NCI-H748 (cell line): ENCODE data around the gene WASF2.
"Not testable (repeated sequence)": the region's sequence is repeated elsewhere in the genome, so short reads cannot be mapped to it uniquely, and the experiment has no call there.

Source experiments
- DNase-seq: peaks from one replicate; lab custom pipeline; 2025; ENCODE audit not compliant: unreplicated experiment; lab: John Stamatoyannopoulos, UW

WASF2 gene, protein sequence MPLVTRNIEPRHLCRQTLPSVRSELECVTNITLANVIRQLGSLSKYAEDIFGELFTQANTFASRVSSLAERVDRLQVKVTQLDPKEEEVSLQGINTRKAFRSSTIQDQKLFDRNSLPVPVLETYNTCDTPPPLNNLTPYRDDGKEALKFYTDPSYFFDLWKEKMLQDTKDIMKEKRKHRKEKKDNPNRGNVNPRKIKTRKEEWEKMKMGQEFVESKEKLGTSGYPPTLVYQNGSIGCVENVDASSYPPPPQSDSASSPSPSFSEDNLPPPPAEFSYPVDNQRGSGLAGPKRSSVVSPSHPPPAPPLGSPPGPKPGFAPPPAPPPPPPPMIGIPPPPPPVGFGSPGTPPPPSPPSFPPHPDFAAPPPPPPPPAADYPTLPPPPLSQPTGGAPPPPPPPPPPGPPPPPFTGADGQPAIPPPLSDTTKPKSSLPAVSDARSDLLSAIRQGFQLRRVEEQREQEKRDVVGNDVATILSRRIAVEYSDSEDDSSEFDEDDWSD

DNA sequence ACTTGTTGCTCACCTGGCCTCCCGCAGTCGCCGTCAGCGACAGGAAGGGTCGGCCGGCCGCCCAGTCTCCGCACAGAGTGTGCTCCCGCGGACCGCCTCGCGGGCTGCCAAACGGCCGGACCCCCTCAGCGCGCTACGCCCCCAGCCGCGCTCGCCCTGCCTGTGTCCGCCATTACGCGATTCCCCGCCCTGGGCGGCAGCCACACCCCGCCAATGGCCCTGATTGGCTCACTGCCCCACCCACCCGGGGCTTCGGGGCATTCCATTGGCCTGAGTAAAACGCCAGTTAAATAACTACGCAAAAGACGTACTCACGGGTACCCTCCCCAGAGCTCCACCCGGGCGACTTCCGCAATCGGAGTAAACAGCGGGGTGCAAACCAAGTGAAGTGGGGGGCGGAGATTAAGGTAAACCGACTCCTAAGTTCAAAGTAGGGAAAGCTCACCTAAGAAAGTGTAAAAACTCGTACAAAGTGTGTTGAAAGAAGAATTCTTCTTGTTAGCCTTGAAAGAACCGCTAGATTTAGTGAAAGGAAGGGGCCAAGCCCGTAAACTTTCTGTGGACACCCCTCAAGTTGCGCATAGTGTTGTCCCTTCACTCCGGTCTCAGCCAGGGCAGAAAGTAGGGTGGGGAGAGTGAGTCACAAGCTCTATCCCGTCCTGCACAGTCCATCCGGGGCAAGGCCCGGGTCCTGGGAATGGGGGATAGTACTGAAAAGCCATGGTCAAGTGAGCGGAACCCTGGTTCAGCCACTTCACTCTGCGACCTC lies at the start of gene WASF2:
Gene WASF2, minus strand, starts transcription at position 195 of the 769 bp plus-strand sequence. CDS start 61,277 bp downstream, outside the sequence.
- peak; percentile 96 for DNase-seq

DNA sequence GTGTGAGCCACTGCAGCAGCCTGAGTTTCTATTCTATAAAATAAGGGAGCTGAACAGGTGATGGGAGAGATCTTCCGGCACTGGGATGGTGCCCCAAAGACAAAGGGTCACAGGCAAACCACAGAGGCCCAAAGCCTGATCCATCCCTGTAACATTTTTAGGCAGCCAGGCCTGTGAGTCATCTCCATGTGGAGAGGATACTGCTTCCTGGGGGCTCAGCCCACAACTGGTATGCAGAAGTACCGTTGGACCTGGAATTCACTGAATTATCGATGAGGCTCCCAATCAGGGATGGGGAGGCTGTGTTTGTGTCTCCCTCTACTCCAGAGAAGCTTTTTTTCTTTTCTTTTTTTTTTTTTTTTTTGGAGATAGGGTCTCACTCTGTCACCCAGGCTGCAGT lies 48.8 kb upstream of the WASF2 start:
- DNase-seq, result no peak

DNA sequence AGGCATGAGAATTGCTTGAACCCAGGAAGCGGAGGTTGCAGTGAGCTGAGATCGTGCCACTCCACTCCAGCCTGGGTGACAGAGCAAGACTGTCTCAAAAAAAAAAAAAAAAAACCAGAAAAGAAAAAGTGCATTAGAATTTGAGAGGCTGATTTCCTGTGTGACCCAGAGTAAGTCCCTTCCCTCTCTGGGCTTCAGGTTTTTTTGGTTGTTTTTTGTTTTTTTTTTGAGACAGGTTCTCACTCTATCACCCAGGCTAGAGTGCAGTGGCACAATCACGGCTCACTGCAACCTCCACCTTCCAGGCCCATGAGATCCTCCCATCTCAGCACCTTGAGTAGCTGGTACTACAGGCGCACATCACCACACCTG lies 48.3 kb upstream of the WASF2 start:
- not testable (repeated sequence) for DNase-seq

DNA sequence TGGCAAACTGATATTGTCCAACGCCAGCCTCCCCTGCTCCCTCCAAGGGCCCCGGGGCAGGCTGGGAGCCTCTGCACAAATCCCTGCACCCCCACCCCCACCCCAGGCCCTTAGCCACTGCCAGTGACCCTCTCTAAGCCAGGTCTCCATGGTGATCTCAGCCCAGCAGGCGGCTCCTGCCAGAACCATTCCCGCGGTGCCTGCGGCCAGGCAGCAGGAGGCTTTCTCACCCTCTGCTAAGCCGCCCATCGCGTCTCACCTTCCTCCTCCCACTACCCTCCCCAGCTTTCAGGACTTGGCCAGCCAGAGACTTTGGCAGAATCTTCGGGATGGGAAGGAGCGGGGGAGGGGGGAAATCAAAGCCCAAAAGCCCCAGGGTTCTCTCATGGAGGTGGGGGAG lies 46.8 kb upstream of the WASF2 start:
- DNase-seq, result no peak

DNA sequence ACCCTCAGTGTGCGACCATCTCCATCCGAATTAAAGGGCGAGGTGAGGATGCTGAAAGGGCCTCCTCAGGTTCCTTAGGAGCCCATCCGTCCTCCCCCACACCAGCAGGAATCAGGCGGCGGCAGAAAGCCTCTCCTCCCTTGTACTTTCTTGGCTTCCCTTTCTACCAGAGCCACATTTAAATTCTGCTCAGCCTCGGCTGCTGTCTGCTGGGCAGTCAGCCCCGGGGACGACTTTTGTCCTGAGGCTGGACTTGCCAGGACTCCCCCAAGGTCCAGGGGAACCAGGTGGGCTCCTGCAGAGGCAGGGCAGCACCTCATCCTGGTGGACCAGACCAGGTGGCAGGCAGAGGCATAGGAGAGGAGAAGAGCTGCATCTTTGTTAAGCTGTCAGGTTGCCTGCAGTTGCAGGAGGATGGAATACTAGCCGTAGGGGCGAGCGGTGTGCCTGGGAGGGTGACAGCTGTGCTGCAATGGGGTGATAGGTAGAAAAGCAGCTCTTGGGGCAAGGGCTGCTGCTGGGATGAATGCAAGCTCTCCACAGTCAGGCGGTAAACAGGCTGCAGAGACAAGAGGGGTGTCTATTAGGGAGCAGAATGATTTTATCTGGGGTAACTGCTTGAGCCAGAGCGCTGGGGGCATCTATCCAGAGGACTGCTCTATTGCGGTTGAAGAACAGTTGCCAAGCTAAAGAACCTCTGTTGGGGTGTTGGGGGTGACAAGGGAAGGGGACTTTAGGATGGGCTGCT lies 46.2 kb upstream of the WASF2 start:
- DNase-seq, result no peak

DNA sequence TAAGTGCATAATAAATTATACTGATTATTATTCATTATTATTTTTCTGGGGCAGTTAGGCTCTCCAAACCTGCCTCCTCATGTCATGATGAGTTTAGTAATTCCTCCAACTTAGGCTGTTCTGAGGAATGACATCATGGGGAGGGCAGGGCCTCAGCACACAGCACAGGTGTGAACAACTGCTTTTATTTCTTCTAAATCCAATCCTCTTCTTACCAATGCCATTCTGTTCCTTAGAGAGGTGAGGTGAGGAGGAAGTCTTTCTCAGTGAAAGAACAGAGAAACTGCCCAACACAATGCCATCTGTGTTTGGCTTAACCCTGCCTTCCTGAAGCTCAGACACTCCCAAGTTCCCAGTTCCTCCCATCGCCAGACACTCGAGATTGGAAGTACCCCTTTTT lies 45.4 kb upstream of the WASF2 start:
- no peak for DNase-seq

DNA sequence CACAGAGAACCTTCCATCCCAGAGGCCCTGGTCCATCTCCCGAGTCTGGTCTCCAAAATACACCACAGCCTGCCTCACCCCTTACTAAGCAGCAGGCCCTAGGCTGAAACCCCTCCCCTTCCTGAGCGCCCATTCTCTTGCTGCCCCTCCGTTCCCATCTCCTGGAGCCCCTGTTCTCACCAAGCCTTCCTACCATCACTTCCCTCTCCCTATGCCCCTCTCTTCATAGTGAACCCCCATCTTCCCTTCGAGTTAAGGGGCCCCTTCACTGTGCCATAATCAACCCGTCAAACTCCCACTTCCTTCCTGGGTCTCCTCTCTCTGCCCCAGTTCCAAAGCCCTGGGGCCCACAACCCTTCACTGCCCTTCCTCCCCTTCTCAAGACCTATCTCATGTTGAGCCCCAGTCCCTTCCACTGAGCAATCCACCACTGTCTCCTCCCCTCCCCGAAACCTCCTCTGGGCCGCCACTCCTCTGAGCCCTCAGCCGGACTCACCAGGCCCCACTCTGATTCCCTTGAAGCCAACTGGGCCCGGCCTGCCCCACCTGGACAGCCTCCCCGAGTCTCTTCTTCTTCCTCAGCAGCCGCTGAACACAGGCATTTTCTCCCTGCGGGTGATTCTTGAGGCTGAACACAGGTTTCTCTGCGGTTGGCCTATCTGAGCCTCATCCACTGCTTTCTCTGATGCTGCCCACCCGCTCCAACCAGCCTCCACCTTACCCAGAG lies 42.2 kb upstream of the WASF2 start:
- DNase-seq, result no peak

DNA sequence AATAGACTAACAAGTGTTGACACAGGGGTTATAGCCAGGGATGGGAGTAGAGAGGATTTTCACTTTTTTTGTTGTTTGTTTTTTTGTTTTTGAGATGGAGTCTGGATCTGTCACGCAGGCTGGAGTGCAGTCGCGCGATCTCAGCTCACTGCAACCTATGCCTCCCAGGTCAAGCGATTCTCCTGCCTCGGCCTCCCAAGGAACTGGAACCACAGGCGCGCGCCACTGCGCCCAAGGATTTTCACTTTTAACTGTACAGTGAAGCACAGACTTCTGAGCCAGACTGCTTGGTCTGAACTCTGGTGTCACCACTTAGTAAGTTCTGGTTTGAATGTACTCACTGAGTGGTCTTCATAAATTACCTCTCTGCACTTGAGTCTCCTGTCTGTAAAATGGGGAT lies 40.2 kb upstream of the WASF2 start:
- DNase-seq, result no peak

DNA sequence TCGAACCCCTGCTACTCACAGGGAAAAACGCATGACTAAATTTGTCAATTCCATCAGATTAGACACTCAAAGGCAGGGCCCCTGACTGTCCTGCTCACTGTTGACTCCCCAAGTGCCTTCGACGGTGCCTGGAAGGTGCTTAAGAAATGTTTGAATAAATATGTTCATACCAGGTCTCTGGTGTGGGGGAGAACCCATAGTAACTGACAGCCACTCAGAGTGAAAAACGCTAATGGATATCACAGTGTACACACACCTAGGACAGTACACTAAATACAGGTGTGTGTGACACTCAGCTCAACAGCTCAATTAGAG lies 39.7 kb upstream of the WASF2 start:
- peak; percentile 24 for DNase-seq

DNA sequence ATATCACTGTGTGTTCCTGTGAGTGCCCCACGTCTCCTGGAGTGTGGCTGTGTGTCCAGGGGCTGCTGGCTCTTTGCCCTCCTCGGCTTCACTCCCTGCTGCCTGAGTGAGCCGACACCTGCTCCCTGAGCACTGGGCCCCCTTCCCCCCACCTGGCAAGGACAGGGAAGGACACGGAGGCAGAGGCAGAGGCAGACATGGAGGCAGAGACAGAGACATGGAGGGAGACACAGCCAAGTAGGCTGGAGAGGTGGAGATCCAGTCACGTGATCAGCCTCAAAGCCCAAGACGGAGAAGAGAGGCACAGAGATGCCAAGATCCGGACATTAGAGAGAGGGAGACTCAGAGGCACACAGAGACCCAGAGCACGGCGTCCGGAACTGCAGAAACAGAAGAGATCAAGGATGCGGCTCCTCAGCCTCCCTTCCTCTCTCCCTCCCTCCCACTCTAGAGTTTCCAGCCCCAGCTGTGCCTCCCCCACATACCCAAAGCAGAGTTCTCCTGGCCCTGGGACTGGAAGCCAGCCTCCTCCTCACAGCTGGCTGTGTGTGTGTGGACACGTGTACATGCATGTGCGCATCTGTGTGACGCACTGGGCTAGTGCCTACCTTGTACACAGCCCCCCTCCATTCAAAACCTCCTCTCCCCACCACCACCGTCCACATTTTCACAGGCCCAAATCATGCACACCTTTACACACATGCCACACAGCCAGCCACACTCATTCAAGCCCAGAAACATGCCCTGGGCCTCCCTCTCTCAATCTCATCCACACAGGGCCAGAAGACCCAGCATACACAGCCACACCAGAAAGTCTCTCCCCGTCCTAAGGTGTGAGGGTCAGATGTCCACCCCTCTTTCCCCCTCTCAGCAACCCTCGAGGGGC lies 39.1 kb upstream of the WASF2 start:
- peak; percentile 76 for DNase-seq

DNA sequence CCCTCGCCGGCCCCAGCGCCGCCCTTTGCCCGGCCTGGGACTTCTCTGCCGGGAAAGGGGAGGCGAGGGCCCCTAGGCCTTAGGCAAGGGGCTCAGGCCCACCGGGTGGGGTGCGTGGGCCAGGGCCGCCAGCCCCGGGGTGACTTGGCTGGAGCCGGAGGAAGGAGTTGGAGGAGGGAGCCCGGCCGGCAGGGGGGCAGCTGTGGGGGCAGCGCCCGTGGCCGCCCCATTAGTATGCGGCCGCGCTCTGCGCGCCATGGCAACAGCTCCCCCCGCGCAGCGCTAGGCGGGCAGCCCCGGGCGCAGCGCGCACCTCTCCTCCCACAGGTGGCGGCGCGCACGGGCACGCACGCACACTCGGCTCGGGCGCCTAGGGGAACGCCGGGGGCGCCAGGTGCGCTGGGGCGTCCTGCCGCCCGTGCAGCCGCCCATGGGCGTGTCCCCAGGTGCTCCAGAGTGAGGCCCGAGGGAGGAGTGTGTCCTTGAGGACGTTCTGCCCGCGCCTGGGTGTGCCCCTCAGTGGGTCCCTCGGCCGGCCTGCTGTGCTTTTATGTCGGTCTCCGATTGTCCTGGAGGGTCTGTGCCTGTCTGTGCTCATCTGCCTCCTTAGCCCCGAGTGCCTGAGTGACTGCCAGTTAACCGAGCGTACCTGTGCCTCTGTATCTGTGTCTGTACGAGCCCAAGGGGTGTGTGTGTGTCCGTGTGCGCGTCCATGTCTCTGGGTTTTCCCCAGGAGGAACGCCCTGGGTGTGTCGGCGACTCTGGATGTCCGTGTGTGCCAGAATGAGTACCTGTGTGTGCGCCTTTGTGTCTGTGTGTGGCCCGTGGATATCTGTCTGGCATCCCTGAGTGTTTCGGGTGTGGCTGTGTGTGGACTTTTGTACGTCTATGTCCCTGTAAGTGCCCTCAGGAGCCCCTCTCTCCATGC lies 38.2 kb upstream of the WASF2 start:
- peak; percentile 96 for DNase-seq

DNA sequence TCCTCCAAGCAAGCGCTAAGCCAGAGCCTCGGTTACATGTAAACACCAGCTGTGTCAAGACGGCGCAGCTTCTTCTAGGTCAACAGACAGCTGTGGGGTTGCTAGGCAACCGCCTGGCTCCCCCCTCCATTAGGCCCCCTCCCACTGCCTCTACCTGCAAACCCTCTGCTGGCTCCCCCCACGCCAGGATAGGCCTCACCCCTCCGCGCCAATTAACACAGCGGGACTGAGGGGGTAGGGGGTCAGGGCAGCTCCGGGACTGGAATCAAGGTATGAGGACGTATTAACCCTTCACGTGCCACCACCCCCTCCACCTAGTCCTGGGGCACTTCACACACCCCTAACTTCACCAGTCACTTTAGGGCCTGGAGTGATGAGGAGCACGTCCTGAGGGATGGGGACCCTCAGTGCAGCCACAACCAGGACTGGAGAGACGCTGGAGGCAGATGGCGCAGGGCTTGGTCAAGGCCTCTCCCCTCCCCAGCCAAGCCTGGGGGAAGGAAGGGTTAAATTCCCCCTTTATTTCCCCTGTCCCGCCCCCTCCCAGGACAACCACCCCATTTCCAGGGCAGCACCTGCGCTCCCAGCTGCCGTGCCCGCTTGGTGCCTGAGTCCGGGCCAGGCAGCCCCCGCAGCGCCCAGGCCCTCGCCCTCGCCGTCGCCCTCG lies 37.4 kb upstream of the WASF2 start:
- DNase-seq, result peak; percentile 99

DNA sequence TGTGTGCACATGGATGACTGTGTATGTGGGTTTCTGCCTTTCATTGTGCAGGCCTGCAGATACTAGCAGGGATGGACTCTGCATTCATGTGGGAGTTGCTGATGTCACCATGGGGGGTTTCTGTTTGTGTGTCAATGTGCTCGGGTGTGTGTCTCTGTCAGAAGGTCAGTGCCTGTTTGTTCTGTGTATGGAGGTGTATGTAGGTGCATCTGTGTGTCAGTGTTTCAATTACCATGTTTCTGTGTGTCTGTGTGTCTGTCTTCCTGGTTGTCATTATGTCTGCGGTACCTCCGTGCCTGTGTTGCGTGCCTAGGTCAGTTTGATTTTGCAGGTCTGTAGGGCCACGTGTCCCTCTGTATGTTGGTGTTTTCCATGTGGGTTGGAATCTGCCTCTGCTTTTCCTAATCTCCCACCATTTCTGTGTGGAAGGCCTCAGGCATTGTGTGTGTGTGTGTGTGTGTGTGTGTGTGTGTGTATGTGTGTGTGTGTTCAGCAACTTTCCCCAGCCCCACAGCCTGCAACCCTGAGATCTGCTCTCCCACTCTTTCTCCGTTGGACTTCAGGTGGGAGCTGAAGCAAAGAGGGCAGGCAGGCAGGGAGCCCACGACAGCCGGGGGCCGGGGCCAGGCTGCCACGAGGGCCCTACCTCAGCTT lies 36.7 kb upstream of the WASF2 start:
- DNase-seq, result peak; percentile 62

DNA sequence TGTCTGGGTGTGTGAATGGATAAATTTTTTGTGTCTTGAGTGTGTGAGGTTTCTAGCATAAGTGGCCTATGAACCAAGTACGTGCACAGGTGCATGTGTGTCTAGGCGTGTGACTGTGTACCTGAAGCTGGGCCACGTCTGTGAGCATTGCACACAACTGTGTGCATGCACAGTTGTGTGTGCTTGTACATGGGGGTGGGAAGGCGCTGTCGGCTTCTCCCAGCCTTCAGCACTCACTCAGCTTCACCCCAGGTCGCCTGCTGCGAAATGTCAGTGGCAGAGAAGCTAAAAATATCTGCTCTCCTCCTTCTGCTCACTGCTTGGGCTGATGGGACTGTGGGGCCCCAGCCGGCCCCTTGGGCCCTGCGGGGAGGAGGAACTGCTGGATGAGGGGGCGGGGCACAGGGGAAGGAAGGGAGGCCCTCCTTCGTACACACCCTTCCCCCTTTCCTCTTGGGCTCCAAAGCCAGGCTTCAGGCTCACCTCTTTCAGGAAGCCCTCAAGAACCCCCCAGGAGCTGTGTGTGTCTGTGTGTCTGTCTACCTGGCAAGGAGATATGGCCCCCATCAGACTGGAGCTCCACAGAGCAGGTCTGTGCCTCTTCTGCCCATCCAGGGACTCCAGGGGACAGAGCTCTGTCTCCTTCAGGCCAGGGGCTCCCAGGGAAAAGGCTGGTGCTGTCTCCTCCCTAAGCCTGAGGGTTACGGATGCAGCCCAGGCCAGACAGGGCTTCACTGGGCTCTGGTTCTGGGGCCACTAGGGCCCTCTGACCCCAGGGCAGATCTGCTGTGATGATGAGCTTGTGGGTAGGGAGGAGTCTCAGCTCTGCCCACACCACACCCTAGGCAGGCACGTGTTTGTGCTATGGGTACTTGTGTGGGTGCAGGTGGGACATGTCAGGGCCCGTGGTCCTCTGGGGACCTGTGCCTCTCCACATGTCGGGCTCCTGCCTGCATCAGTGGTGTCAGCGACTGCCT lies 35.6 kb upstream of the WASF2 start:
- peak; percentile 32 for DNase-seq

DNA sequence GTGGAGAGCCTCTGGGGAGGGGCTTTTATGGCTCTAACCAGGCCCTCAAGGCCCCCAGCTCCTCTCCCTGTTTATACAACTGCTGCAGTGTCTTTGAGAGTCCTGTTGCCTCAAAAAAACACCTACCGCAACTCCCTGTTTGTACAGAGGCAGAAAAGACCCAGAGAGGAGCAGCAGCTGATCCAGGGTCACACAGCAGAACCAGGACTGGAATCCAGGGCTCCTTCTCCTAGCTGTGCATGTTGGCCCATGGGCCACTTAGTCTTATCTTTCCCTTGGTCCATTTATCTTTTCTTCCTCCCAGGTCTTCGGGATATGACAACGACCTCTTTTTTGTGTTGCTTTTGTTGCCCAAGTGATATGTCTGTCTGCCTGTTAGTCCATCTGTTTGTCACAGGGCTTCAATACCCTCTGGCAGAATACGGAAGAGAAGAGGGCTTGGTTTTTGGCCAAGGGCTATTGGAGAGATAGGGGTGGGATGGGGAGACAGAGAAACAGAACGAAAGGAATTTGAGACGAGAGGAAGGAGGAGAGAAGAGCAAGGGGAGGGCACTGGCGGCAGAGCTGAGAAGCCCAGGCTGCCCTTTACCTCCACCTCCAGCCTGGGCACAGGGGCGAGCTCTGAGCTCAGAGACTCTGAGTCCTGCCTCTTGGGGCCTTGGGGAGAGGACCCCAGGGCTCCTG lies 33.5 kb upstream of the WASF2 start:
- DNase-seq, result no peak
